GM21423 (cell line): Measurements from ENCODE around the gene FHIT.

ENCODE experiments used
- ATAC-seq: cut with Tn5 transposase; IDR thresholded peaks from one replicate; pipeline ENCODE4 v1.9.1; 2021; ENCODE audit warnings: mild to moderate bottlenecking, moderate library complexity; ENCODE audit not compliant: unreplicated experiment

The FHIT gene

DNA sequence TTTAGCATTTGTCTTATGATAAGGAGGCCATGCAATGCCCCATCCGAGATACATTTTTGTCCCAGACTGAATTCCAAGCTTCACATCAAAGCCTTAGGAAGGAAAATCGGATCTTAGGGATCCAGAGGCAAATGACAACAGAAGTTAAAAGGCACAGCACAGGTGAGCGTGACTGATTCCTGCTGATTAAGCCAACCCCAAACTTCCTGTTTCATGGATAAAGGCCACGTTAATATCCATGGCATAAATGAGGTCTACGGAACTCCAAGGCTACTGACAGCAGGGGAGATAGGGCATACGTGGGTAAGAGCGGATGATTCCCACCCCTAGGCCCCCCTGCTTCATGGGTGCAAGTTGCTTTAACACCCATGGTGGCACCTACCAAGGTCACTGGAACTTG, 471.6 kb downstream of the FHIT start:
- ATAC-seq = no peak

GRCh38 chr3:60775985-60776384, 475.3 kb downstream of the FHIT start:
- ATAC-seq = no peak

GRCh38 chr3:60774617-60775016, 476.6 kb downstream of the FHIT start:
- ATAC-seq = no peak

GRCh38 chr3:60772584-60772983, 478.7 kb downstream of the FHIT start:
- no peak for ATAC-seq

DNA sequence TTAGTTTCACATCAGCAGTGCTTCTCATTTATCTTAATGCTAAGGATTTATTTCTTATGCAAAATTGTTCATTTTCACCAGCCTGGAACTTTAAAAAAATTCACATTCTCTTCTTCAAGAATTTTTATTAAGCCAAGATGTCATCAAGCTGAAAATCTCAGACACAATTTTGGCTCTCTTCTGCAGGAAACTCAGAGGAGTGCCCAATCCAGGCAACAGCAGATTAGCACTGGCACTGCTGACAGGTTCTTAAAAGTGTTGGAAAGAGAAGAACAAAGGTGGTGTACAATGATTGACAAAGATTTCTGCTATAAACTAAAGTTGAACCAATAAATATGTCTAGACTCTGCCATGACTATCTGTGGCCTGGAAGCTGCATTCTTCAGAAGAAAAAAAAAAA, 479.5 kb downstream of the FHIT start:
- ATAC-seq = no peak

DNA sequence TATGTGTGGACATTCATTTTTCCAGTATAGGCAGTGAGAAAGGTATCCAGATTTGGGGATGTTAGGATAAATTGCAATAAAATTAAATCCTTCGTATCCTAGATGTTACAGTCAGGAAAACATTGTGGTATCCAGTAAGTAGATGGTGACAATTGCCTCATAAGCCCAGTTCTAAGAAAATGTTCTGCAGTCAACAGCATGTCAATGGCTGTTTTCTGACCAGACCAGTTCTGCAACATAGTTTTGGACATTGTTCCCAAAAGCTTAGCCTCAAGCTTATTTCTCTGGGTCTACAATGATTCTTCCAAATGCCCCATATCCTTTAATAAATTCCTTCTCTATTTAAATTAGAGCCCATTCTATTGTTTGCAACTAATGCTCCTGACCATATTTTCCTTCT, 480.7 kb downstream of the FHIT start:
- no peak for ATAC-seq

DNA sequence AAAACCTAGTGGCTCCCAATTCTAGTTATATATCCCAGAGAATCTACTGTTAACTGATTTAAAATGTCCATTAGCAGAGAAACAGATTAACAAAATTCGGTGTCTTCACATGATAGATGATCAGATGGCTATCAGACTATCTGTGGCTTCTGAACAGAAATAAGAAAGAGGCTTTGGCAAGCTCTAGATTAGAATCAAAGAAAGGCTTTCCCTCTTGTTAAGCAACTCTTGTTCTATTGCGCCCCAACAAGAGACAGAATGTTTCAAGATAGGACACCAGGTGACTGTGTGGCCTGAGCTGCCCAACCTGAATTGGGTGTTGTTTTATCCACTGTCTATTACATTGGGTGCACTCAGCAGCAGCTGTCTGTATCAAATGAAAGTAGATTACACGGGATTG, 483.7 kb downstream of the FHIT start:
- no peak for ATAC-seq

DNA sequence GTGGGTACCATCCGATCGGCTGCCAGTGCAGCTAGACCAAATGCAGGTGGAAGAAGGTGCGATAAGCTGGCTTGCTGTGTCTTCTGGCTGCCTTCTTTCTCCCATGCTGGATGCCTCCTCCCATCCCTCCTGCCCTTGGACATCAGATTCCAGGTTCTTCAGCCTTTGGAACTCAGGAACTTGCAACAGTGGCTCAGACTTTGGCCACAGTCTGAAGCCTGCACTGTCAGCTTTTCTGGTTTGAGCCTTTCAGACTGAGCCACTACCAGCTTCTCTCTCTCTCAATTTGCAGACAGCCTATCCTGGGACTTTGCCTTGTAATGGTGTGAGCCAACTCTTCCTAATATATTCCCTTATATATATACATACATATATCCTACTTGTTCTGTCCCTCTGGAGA, 485.5 kb downstream of the FHIT start:
- no peak for ATAC-seq

GRCh38 chr3:60764870-60765269, 486.4 kb downstream of the FHIT start:
- no peak for ATAC-seq

- ATAC-seq = no peak
Measured at GRCh38 chr3:60760145-60760544, 491.1 kb downstream of the FHIT start.

DNA sequence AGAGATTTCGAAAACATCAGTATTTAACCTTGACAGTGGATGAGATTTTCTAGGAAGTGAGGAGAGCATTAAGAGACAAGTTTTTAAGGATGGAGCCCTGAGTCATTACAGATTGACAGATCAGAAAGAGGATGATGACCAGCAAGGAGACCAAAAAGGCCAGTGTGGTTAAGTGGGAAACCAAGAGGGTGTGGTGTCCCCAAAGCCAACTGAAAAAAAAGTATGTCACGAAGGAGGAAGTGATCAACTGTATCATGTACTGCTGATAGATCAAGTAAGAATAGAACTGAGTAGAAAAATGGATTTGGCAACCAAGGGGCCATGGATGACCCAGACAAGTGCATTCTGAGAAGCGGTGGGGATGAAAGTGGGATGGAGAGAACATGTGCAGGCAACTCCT, 491.8 kb downstream of the FHIT start:
- no peak for ATAC-seq

- ATAC-seq = no peak
Measured at GRCh38 chr3:60758831-60759230, 492.4 kb downstream of the FHIT start.

DNA sequence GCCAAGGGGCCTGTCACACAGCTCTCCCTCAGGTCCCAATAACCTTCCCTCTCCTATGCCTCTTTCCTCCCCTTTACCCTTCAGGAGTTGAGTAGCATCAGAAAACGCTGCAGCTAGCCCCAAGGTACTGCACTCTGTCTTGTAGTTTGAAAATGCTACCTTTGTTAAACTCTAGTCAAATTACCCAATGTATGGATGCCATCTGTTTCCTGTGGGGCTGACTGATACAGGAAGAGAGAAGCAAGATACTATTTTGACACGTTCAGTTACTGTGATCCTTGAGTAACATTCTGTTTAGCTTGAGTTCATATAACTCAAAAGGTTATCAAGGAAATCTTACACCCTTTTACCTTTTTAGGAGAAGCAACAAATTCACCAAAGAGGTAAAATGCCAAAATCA, 493.1 kb downstream of the FHIT start:
- ATAC-seq = no peak

GRCh38 chr3:60757724-60758123, 493.5 kb downstream of the FHIT start:
- no peak for ATAC-seq

DNA sequence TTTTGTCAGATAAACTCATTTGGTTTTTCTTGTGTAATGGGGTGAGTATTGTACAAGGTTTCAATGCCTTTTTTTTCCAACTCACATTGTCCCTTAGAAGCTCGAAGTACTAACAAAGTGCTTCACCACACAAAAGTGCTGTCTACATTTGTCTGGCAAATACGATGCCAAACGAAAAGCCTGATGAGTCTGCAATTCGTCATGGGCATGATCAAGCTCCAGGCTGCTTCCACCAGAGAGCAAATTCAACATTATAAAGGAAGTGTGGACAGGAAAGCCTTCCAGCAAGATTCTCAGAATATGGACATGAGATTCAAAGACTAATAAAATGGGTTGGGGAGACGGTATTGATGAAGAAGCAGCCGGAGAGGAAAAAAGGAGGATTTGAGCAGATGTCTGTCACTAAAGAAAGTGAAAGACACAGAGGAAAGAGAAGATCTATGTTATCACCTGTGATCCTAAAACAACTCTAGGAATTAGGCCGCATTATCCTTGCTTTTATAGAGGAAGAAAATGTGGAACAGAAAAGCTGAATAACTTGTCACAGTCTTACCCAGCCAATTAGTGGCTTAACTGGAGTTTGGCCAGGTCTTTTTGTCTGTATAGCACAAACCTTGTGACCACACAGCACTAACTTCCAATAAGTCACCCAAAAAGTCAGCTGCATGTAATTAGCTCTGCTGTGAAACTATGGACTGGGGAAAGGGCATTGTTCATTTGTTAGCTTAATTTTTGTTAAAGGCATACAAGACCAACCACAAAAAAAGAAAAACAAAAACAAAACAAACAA, 494.8 kb downstream of the FHIT start:
- ATAC-seq = no peak

GRCh38 chr3:60755094-60755493, 496.2 kb downstream of the FHIT start:
- ATAC-seq = no peak

GRCh38 chr3:60754617-60755016, 496.6 kb downstream of the FHIT start:
- no peak for ATAC-seq

DNA sequence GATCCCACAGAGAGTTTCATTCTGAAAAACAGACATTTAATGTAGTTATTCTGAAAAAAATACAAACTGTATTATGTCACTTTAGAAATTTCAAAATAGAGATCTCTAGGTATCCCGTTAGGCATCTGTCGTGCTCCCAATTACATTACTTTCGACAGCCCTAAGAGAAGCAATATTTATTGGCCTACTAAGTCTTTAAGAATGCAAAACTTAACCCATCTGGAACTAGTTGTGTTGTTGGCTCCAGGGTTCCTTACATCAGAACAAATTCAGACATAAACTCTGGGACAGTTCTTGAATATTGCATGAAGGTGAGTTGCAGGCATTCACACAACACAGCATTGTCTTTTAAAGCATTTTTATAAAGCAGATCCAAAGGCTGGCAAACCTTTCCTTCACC, 498.4 kb downstream of the FHIT start:
- ATAC-seq = no peak

GRCh38 chr3:60746695-60747416, 504.4 kb downstream of the FHIT start:
- no peak for ATAC-seq

DNA sequence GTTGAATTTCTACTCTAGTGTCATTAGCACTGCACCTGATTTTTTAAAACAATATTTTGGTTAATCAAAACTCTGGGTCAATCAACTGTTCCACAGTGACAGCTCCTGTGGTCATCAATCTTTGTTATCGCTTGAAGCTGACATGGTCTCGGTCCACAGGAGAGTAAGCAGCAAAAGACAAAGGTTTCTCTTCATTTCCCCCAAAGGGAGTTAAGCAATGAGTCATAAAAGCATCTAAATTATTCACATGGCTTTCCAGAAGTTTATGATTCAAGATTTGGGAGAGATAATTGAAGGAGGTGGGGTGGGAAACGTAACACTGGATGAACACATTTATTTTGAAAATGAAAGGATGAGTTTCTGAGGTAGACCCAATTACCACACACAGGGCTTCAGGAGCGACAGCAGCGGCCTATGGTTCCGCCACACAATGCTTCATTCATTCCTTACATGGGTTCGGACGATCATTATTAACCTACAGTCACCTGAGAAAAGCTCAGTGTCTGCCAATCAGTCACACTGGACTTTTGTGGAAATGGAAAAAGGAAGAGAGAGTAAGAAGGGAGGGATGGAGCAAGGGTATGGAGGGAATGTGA, 505.1 kb downstream of the FHIT start:
- no peak for ATAC-seq

GRCh38 chr3:60743631-60744164, 507.6 kb downstream of the FHIT start:
- ATAC-seq = no peak

GRCh38 chr3:60742606-60743145, 508.6 kb downstream of the FHIT start:
- ATAC-seq = no peak
